Measurements from ENCODE around the gene CFAP54. TPM values are rescaled to one million over a fixed set of nuclear protein-coding genes. Genes with fewer than 3 reads are reported as not detected.

Gene CFAP54
- total RNA-seq, 4 donors from 2014 or later, result 2.1 to 4.7 (median 3.6) TPM

DNA sequence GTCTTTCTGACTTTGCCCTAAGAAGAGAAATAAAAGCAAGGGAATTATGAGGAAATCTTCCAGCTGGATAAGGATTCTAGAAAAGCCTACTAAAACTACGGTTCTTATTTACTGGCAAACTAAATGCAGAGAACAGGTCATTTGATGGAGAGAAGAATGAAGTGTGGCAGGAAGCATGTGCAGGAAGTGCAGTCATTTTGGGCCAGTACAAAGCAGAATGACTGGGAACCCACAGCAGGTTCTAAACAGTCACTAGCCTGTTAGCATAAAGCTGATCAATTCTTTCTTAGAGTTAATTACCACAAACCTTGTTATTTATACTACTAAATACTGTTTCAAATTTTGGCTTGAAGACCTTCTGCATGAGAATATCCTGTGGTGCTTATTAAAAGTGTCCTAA lies 36.7 kb downstream of the CFAP54 start:
- Histone ChIP-seq H3K27me3 (no peaks in the 10 kb centered on the region), H3K4me3 (no peak overlapping the region), H3K4me1 (no peaks in the 10 kb centered on the region), H3K27ac (no peak overlapping the region), H3K9me3 (no peaks in the 10 kb centered on the region), H3K36me3 (peaks cover 0 to 10% of the 10 kb centered on the region in 2 donors)
- TF ChIP-seq CTCF (IDR thresholded peaks at IDR 0.05) (no peak), POLR2A (IDR thresholded peaks at IDR 0.05) (no peak), EP300 (IDR thresholded peaks at IDR 0.05) (no peak), POLR2AphosphoS5 (IDR thresholded peaks at IDR 0.05) (no peak)
- no peak for ATAC-seq
- 55 to 63% methylated on average over 1 of the region's 1 CpG for WGBS, 2 donors (ENCODE audit: low coverage in 1 of 2)

DNA sequence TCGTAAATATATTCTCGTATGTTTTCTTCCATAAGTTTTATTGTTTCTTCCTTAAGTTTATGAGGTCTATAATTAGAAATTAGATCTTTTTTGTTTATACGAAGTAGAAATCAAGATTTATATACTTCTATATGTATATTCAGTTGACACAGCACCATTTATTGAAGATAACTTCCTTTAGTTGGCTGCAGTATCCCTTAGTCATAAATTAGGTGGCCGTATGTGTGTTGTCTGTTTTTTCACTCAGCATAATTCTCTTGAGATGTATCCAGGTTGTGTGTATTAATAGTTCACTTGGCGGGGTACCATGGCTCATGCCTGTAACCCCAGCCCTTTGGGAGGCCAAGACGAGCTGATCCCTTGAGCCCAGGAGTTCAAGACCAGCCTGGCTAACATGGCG lies 40.5 kb downstream of the CFAP54 start:
- Histone ChIP-seq H3K4me3 (no peak overlapping the region), H3K36me3 (no peaks in the 10 kb centered on the region), H3K4me1 (no peaks in the 10 kb centered on the region), H3K9me3 (no peaks in the 10 kb centered on the region), H3K27me3 (no peaks in the 10 kb centered on the region), H3K27ac (no peak overlapping the region)
- TF ChIP-seq EP300 (IDR thresholded peaks at IDR 0.05) (no peak), POLR2A (IDR thresholded peaks at IDR 0.05) (no peak), POLR2AphosphoS5 (IDR thresholded peaks at IDR 0.05) (no peak), CTCF (IDR thresholded peaks at IDR 0.05) (no peak)
- WGBS, 2 donors (ENCODE audit: low coverage in 1 of 2), result 81 to 89% methylated on average over 4 to 6 of the region's 7 CpGs
- ATAC-seq, result no peak

- WGBS, 2 donors (ENCODE audit: low coverage in 1 of 2), result 70 to 83% methylated on average over 4 of the region's 4 CpGs
- Histone ChIP-seq H3K27ac (no peak overlapping the region), H3K4me1 (no peaks in the 10 kb centered on the region), H3K27me3 (no peaks in the 10 kb centered on the region), H3K4me3 (no peak overlapping the region), H3K36me3 (no peaks in the 10 kb centered on the region), H3K9me3 (no peaks in the 10 kb centered on the region)
- TF ChIP-seq EP300 (IDR thresholded peaks at IDR 0.05), result no peak
- no peak for TF ChIP-seq CTCF (IDR thresholded peaks at IDR 0.05)
- no peak for TF ChIP-seq POLR2A (IDR thresholded peaks at IDR 0.05)
- no peak for TF ChIP-seq POLR2AphosphoS5 (IDR thresholded peaks at IDR 0.05)
- no peak for ATAC-seq
Measured at GRCh38 chr12:96534339-96534738, 45.0 kb downstream of the CFAP54 start.

- H3K9me3 ChIP-seq, result no peaks in the 10 kb centered on the region
- no peaks in the 10 kb centered on the region for H3K4me1 ChIP-seq
- no peaks in the 10 kb centered on the region for H3K27me3 ChIP-seq
- no peak overlapping the region for H3K27ac ChIP-seq
- 60 to 80% methylated on average over 2 of the region's 2 CpGs for WGBS, 2 donors (ENCODE audit: low coverage in 1 of 2)
- peaks cover 0 to 2% of the 10 kb centered on the region in 2 donors for H3K36me3 ChIP-seq
- no peak overlapping the region for H3K4me3 ChIP-seq
- ATAC-seq, result no peak
- TF ChIP-seq POLR2A (IDR thresholded peaks at IDR 0.05) (no peak), CTCF (IDR thresholded peaks at IDR 0.05) (no peak), EP300 (IDR thresholded peaks at IDR 0.05) (no peak), POLR2AphosphoS5 (IDR thresholded peaks at IDR 0.05) (no peak)
Measured at GRCh38 chr12:96548384-96548783, 59.0 kb downstream of the CFAP54 start.

DNA sequence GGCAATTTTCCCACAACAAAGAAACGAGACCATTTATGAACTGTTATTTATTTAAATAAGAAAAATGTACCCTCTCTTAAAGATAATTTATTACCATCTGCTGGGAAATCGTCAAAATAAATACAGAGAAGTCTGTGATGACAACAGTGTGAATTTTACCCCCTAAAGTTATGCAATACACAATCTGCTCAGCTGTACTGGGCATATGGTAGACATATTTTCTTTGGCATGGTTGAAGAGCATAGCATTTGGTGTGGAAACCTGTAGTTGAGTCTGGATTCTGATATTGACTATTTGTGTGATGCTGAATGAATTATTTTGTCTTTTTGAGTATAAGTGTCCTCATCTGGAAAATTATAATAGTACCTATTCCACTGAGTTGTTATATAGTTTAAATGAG lies 60.0 kb downstream of the CFAP54 start:
- no peaks in the 10 kb centered on the region for H3K27me3 ChIP-seq
- no peaks in the 10 kb centered on the region for H3K36me3 ChIP-seq
- no peak for ATAC-seq
- H3K4me1 ChIP-seq, result no peaks in the 10 kb centered on the region
- WGBS, 2 donors (ENCODE audit: low coverage in 1 of 2), result 56 to 61% methylated on average over 1 to 2 of the region's 2 CpGs
- H3K4me3 ChIP-seq, result no peak overlapping the region
- H3K27ac ChIP-seq, result no peak overlapping the region
- TF ChIP-seq POLR2AphosphoS5 (IDR thresholded peaks at IDR 0.05), result no peak
- TF ChIP-seq EP300 (IDR thresholded peaks at IDR 0.05), result no peak
- TF ChIP-seq CTCF (IDR thresholded peaks at IDR 0.05), result no peak
- no peak for TF ChIP-seq POLR2A (IDR thresholded peaks at IDR 0.05)
- H3K9me3 ChIP-seq, result no peaks in the 10 kb centered on the region
